ENCODE results near the gene TYW1.
"Not testable (repeated sequence)": the region's sequence is repeated elsewhere in the genome, so short reads cannot be mapped to it uniquely, and the experiment has no call there.

DNA sequence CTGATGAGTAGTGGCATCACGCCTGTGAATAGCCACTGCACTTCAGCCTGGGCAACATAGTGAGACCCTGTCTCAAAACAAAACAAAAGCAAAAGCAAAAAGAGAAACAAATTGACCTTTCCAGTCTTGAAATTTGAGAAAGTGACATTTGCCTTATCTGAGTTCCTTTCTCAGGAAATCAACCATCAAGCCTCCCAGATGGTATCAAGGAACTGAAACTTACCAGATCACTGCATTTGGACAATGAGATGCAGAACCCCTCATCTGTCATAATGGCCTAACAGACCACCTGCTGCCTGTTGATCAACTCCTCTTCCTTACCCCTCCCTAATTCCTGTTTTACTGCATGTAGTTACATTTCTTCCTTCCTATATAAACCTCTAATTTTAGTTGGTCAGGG lies 16.3 kb upstream of the TYW1 start:
- TF ChIP-seq, protein P1, sequence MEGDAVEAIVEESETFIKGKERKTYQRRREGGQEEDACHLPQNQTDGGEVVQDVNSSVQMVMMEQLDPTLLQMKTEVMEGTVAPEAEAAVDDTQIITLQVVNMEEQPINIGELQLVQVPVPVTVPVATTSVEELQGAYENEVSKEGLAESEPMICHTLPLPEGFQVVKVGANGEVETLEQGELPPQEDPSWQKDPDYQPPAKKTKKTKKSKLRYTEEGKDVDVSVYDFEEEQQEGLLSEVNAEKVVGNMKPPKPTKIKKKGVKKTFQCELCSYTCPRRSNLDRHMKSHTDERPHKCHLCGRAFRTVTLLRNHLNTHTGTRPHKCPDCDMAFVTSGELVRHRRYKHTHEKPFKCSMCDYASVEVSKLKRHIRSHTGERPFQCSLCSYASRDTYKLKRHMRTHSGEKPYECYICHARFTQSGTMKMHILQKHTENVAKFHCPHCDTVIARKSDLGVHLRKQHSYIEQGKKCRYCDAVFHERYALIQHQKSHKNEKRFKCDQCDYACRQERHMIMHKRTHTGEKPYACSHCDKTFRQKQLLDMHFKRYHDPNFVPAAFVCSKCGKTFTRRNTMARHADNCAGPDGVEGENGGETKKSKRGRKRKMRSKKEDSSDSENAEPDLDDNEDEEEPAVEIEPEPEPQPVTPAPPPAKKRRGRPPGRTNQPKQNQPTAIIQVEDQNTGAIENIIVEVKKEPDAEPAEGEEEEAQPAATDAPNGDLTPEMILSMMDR (conservative IDR thresholded peaks at IDR 0.05; ENCODE audit: low read depth, low read length), result not testable (repeated sequence)
- TF ChIP-seq, protein P2, sequence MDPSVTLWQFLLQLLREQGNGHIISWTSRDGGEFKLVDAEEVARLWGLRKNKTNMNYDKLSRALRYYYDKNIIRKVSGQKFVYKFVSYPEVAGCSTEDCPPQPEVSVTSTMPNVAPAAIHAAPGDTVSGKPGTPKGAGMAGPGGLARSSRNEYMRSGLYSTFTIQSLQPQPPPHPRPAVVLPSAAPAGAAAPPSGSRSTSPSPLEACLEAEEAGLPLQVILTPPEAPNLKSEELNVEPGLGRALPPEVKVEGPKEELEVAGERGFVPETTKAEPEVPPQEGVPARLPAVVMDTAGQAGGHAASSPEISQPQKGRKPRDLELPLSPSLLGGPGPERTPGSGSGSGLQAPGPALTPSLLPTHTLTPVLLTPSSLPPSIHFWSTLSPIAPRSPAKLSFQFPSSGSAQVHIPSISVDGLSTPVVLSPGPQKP (IDR thresholded peaks at IDR 0.05; ENCODE audit: borderline replicate concordance, low read depth, low read length), result not testable (repeated sequence)
